Neuronal stem cell (in vitro differentiated cells): ENCODE results near the gene NEUROG2.

Experiments
- DNase-seq: peaks from one replicate; pipeline ENCODE4 v3.0.0-alpha.2; 2013; ENCODE audit warnings: low spot score
- H2AFZ ChIP-seq: one replicate; pipeline ENCODE4 v1.6.1; 2013; ENCODE audit warnings: mild to moderate bottlenecking, low read length, inconsistent platforms
- H2AK5ac ChIP-seq: 2 replicates; pipeline ENCODE4 v1.6.1; 2013; ENCODE audit warnings: low read depth, mild to moderate bottlenecking, inconsistent platforms, low read length, moderate library complexity, mixed read lengths
- H2BK120ac ChIP-seq: 2 replicates; pipeline ENCODE4 v1.6.1; 2013; ENCODE audit warnings: low read depth, mild to moderate bottlenecking, inconsistent platforms, low read length, moderate library complexity, mixed read lengths
- H2BK12ac ChIP-seq: one replicate; pipeline ENCODE4 v1.6.1; 2013; ENCODE audit warnings: low read length, inconsistent platforms
- H2BK15ac ChIP-seq: 2 replicates; pipeline ENCODE4 v1.6.1; 2013; ENCODE audit warnings: mild to moderate bottlenecking, low read length, inconsistent platforms, mixed read lengths
- H2BK5ac ChIP-seq: one replicate; pipeline ENCODE4 v1.6.1; 2013; ENCODE audit warnings: inconsistent platforms, mild to moderate bottlenecking, low read length, moderate library complexity
- H3K14ac ChIP-seq: one replicate; pipeline ENCODE4 v1.6.1; 2013; ENCODE audit warnings: low read length, inconsistent platforms
- H3K18ac ChIP-seq: 2 replicates; pipeline ENCODE4 v1.6.1; 2013; ENCODE audit warnings: low read length, inconsistent platforms
- H3K23ac ChIP-seq: 2 replicates; pipeline ENCODE4 v1.6.1; 2013; ENCODE audit warnings: low read depth, mild to moderate bottlenecking, mixed read lengths, low read length, inconsistent platforms; ENCODE audit not compliant: poor library complexity
- H3K27ac ChIP-seq: replicated peaks from 3 replicates; pipeline ENCODE4 v1.5.1; 2013; ENCODE audit warnings: low read length, inconsistent platforms
- H3K27me3 ChIP-seq, 3 experiments: 2 replicates each; pipeline ENCODE4 v1.6.1; 2013; ENCODE audit warnings: low read length in 3 of 3, mild to moderate bottlenecking in 2 of 3, inconsistent platforms in 1 of 3, low read depth in 1 of 3, mixed read lengths in 1 of 3, moderate library complexity in 1 of 3; ENCODE audit not compliant: control insufficient read depth in 3 of 3, insufficient read depth in 3 of 3
- H3K36me3 ChIP-seq, 2 donors: replicated peaks in 1 of 2; 2 replicates each; pipeline ENCODE4 v1.6.1; 2013; ENCODE audit warnings: low read length in 2 of 2; ENCODE audit not compliant: control insufficient read depth in 2 of 2, insufficient read depth in 2 of 2
- H3K4ac ChIP-seq: 2 replicates; pipeline ENCODE4 v1.6.1; 2013; ENCODE audit warnings: inconsistent platforms, mild to moderate bottlenecking, low read length, moderate library complexity
- H3K4me1 ChIP-seq, 2 donors: 1 replicate in 1 of 2; 2 replicates in 1 of 2; pipeline ENCODE4 v1.6.1; 2013; ENCODE audit warnings: low read length in 2 of 2, low read depth in 1 of 2; ENCODE audit not compliant: control insufficient read depth in 2 of 2, insufficient read depth in 1 of 2
- H3K4me2 ChIP-seq: one replicate; pipeline ENCODE4 v1.6.1; 2013; ENCODE audit warnings: mild to moderate bottlenecking, low read length, inconsistent platforms; ENCODE audit not compliant: insufficient read depth, poor library complexity, severe bottlenecking
- H3K4me3 ChIP-seq, 2 donors: 2 replicates each; pipeline ENCODE4 v1.5.1; 2013; ENCODE audit warnings: low read length in 2 of 2, mild to moderate bottlenecking in 2 of 2, inconsistent platforms in 1 of 2, moderate library complexity in 1 of 2
- H3K79me1 ChIP-seq: one replicate; pipeline ENCODE4 v1.6.1; 2013; ENCODE audit warnings: low read depth, mild to moderate bottlenecking, inconsistent platforms, low read length, moderate library complexity
- H3K9ac ChIP-seq: one replicate; pipeline ENCODE4 v1.6.1; 2013; ENCODE audit warnings: mild to moderate bottlenecking, low read depth, low read length, inconsistent platforms; ENCODE audit not compliant: poor library complexity
- H3K9me3 ChIP-seq, 2 donors: replicated peaks in 1 of 2; 2 replicates each; pipeline versions ENCODE3 to v1.6.1; 2013; ENCODE audit warnings: low read length in 2 of 2, mild to moderate bottlenecking in 2 of 2, inconsistent platforms in 1 of 2, low read depth in 1 of 2, mixed read lengths in 1 of 2, moderate library complexity in 1 of 2; ENCODE audit not compliant: control insufficient read depth in 2 of 2, insufficient read depth in 1 of 2
- H4K8ac ChIP-seq: one replicate; pipeline ENCODE4 v1.6.1; 2013; ENCODE audit warnings: low read depth, mild to moderate bottlenecking, inconsistent platforms, low read length, moderate library complexity
- H4K91ac ChIP-seq: one replicate; pipeline ENCODE4 v1.6.1; 2013; ENCODE audit warnings: low read length, low read depth, mild to moderate bottlenecking, inconsistent platforms; ENCODE audit not compliant: poor library complexity
- WGBS, 2 donors: extraction: QIAGEN DNeasy Blood & Tissue Kit; methylation state at CpG; one replicate each; pipeline ENCODE4 v1.1.7; 2013; ENCODE audit warnings: missing lambda C conversion rate in 2 of 2, mixed read lengths in 1 of 2; ENCODE audit not compliant: insufficient read length in 2 of 2, insufficient replicate concordance in 1 of 2; ENCODE audit errors: extremely low coverage in 2 of 2; 5-methylcytosine and 5-hydroxymethylcytosine counted together

Gene NEUROG2

GRCh38 chr4:112511093-112511802 lies 4.7 kb downstream of the NEUROG2 start:
- Histone ChIP-seq H4K91ac (no peak overlapping the region), H2AFZ (peak overlapping the region; percentile 64), H2BK15ac (peak overlapping the region; percentile 54), H3K9me3 (peaks cover 0 to 9% of the 10 kb centered on the region in 2 donors), H3K36me3 (no peaks in the 10 kb centered on the region), H3K4ac (no peak overlapping the region), H2BK12ac (peak overlapping the region; percentile 75), H2AK5ac (peak overlapping the region; percentile 70), H3K4me1 (peaks cover 33 to 35% of the 10 kb centered on the region in 2 donors), H3K14ac (no peak overlapping the region), H4K8ac (no peak overlapping the region), H3K18ac (peak overlapping the region; percentile 85), H3K79me1 (no peaks in the 10 kb centered on the region), H2BK120ac (no peak overlapping the region), H3K27ac (no peak overlapping the region), H2BK5ac (no peak overlapping the region), H3K4me2 (peak overlapping the region; percentile 93), H3K23ac (no peak overlapping the region), H3K4me3 (peak overlapping the region in 1 of 2 donors; percentile 10), H3K9ac (no peak overlapping the region), H3K27me3 (peaks cover 28 to 94% (median 72%) of the 10 kb centered on the region in 3 experiments)
- peak; percentile 48 for DNase-seq
- no CpG with 5 or more reads among the region's 40 CpGs for WGBS, 2 donors

GRCh38 chr4:112510291-112511092 lies 5.5 kb downstream of the NEUROG2 start:
- H4K8ac ChIP-seq: no peak overlapping the region
- peak overlapping the region; percentile 85 for H3K18ac ChIP-seq
- H3K23ac ChIP-seq: no peak overlapping the region
- no peak overlapping the region for H3K4ac ChIP-seq
- H3K14ac ChIP-seq: no peak overlapping the region
- no CpG with 5 or more reads among the region's 34 CpGs for WGBS, 2 donors
- H2AK5ac ChIP-seq: peak overlapping the region; percentile 70
- no peak overlapping the region for H4K91ac ChIP-seq
- no peak overlapping the region for H2BK120ac ChIP-seq
- peak overlapping the region; percentile 54 for H2BK15ac ChIP-seq
- no peak overlapping the region for H3K9ac ChIP-seq
- DNase-seq: no peak
- no peaks in the 10 kb centered on the region for H3K36me3 ChIP-seq
- peaks cover 0 to 9% of the 10 kb centered on the region in 2 donors for H3K9me3 ChIP-seq
- H3K4me3 ChIP-seq: peak overlapping the region in 1 of 2 donors; percentile 10
- no peak overlapping the region for H3K27ac ChIP-seq
- peaks cover 31 to 32% of the 10 kb centered on the region in 2 donors for H3K4me1 ChIP-seq
- H2AFZ ChIP-seq: peak overlapping the region; percentile 64
- peaks cover 25 to 95% (median 67%) of the 10 kb centered on the region in 3 experiments for H3K27me3 ChIP-seq
- H3K79me1 ChIP-seq: no peaks in the 10 kb centered on the region
- no peak overlapping the region for H2BK5ac ChIP-seq
- peak overlapping the region; percentile 75 for H2BK12ac ChIP-seq
- H3K4me2 ChIP-seq: peak overlapping the region; percentile 93

GRCh38 chr4:112509243-112510141 lies 6.5 kb downstream of the NEUROG2 start:
- Histone ChIP-seq H3K4me1 (peaks cover 25 to 28% of the 10 kb centered on the region in 2 donors), H2BK120ac (peak overlapping the region; percentile 84), H4K91ac (no peak overlapping the region), H2AK5ac (no peak overlapping the region), H3K4ac (no peak overlapping the region), H2BK15ac (peak overlapping the region; percentile 30), H3K14ac (no peak overlapping the region), H3K23ac (no peak overlapping the region), H2AFZ (peak overlapping the region; percentile 63), H3K27ac (no peak overlapping the region), H3K4me2 (peak overlapping the region; percentile 93), H2BK5ac (no peak overlapping the region), H4K8ac (no peak overlapping the region), H3K18ac (peak overlapping the region; percentile 65), H3K4me3 (no peak overlapping the region), H3K36me3 (no peaks in the 10 kb centered on the region), H2BK12ac (no peak overlapping the region), H3K79me1 (no peaks in the 10 kb centered on the region), H3K9ac (no peak overlapping the region), H3K9me3 (peaks cover 0 to 9% of the 10 kb centered on the region in 2 donors), H3K27me3 (peaks cover 17 to 93% (median 57%) of the 10 kb centered on the region in 3 experiments)
- no CpG with 5 or more reads among the region's 46 CpGs for WGBS, 2 donors
- DNase-seq: peak; percentile 45
